Aorta (tissue), 5 donors: Measurements from ENCODE around the gene TTLL8. TPM values are rescaled to one million over a fixed set of nuclear protein-coding genes. Genes with fewer than 3 reads are reported as not detected.
"Not testable (repeated sequence)": the region's sequence is repeated elsewhere in the genome, so short reads cannot be mapped to it uniquely, and the experiment has no call there.

ENCODE experiments used
- ATAC-seq: fragments of 200-7000 bp; cut with Tn5 transposase; one replicate; pipeline ENCODE4 v1.9.1; 2022; ENCODE audit warnings: moderate library complexity; ENCODE audit not compliant: low FRiP score
- DNase-seq, 2 donors: peaks; one replicate each; pipeline ENCODE4 v3.0.0-alpha.2; 2020
- H3K27ac ChIP-seq, 2 donors: one replicate each; pipeline ENCODE4 v1.5.1; 2013; ENCODE audit warnings: low read length in 2 of 2, mild to moderate bottlenecking in 2 of 2, moderate library complexity in 2 of 2, control low read depth in 1 of 2, inconsistent platforms in 1 of 2, low read depth in 1 of 2
- H3K27me3 ChIP-seq, 2 donors: one replicate each; pipeline ENCODE4 v1.6.1; 2013; ENCODE audit warnings: control low read depth in 1 of 2, low read length in 1 of 2, mild to moderate bottlenecking in 1 of 2, moderate library complexity in 1 of 2; ENCODE audit not compliant: insufficient read depth in 2 of 2, control insufficient read depth in 1 of 2
- H3K36me3 ChIP-seq, 2 donors: one replicate each; pipeline ENCODE4 v1.6.1; 2013; ENCODE audit warnings: control low read depth in 1 of 2, low read length in 1 of 2, mild to moderate bottlenecking in 1 of 2; ENCODE audit not compliant: insufficient read depth in 2 of 2, control insufficient read depth in 1 of 2
- H3K4me1 ChIP-seq, 2 donors: one replicate each; pipeline ENCODE4 v1.6.1; 2013; ENCODE audit warnings: low read length in 2 of 2, control low read depth in 1 of 2, mild to moderate bottlenecking in 1 of 2, moderate library complexity in 1 of 2; ENCODE audit not compliant: insufficient read depth in 2 of 2, control insufficient read depth in 1 of 2
- H3K4me3 ChIP-seq, 2 donors: one replicate each; pipeline ENCODE4 v1.5.1; 2013; ENCODE audit warnings: low read length in 2 of 2, control low read depth in 1 of 2, mild to moderate bottlenecking in 1 of 2
- H3K9me3 ChIP-seq: one replicate; pipeline ENCODE4 v1.6.1; 2013; ENCODE audit warnings: mild to moderate bottlenecking, low read length; ENCODE audit not compliant: control insufficient read depth
- WGBS, 2 donors: extraction: QIAGEN DNeasy Blood & Tissue Kit; methylation state at CpG; one replicate each; pipeline ENCODE4 v1.1.7; 2013; 5-methylcytosine and 5-hydroxymethylcytosine counted together
- intact Hi-C, 2 donors: fragments of 100-400 bp; cut with DNase I; formaldehyde crosslinking; loops; one replicate each; pipeline versions ENCODE4 v1.14.2 to v1.15.0; 2022
- polyA plus RNA-seq, 2 donors: library from polyadenylated mRNA; stranded (reverse); fragments of 200-250 nt; gene quantifications; one replicate each; pipeline ENCODE4 v1.2.3, GENCODE V29; 2013
- total RNA-seq, 2 donors: library from RNA; stranded (reverse); fragmentation: NEBNext Ultra II Directional; extraction: Animal tissue kit (Norgen Biotek cat#: 25700); gene quantifications; one replicate each; pipeline ENCODE4 v1.2.1, GENCODE V29; 2021
- donor health status: healthy with polysubstance abuse.
- donor health status: Bipolar disorder and iron deficiency.
- donor health status: DM: no; HTN: no; CAD: no.
- donor health status: DM: no; HTN: no; CAD: no.
- donor health status: DM: yes; HTN: yes; CAD: no.

Gene TTLL8
- total and polyA plus RNA-seq, 4 donors: not detected

DNA sequence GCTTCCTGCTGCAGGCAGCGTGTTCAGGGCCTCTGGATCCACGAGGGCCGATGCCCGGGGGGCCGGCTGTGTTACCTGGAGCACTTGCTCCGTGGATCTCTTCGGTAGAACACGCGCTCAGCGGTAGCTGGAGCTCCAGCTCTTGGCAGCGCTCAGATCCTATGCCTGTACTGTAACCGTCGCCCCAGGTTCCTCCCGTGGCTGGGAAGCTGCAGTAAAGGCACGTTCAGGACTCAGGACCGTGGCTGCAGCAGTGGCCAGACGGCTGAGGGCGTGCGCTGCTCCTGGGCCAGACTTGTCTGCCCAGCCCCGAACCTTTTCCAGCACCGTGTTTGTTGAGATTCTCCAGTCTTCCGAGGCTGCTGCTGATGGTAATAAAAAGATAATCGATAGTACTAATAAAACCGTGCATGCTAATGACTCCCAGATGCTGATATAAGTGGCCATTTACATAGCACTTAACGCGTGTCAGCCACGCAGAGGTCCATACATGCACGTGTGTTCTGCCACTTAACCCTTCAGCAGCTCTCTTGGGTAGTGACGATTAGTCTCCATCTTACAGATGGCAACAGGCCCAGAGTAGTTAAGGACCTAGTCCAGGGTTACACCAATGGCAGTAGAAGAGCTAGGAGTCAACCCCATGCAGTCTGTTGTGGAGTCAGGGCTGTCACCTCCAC is 33.1 kb upstream of the TTLL8 start:
- Histone ChIP-seq H3K27ac (no peak overlapping the region), H3K27me3 (no peaks in the 10 kb centered on the region), H3K36me3 (no peaks in the 10 kb centered on the region), H3K4me1 (no peaks in the 10 kb centered on the region), H3K9me3 (peaks cover 2% of the 10 kb centered on the region), H3K4me3 (no peak overlapping the region)
- WGBS, 2 donors: 87 to 88% methylated on average over 29 of the region's 29 CpGs
- DNase-seq: peak in 1 of 2 donors; percentile 65
- intact Hi-C loops: no loop called here
- no peak for ATAC-seq

GRCh38 chr22:50090412-50090714 is 32.3 kb upstream of the TTLL8 start:
- DNase-seq (peak in 1 of 2 donors; percentile 74), ATAC-seq (no peak)
- no peaks in the 10 kb centered on the region for H3K36me3 ChIP-seq
- WGBS, 2 donors: 89 to 93% methylated on average over 22 of the region's 22 CpGs
- intact Hi-C loops: no loop called here
- peaks cover 2% of the 10 kb centered on the region for H3K9me3 ChIP-seq
- no peak overlapping the region for H3K4me3 ChIP-seq
- H3K27ac ChIP-seq: no peak overlapping the region
- H3K4me1 ChIP-seq: no peaks in the 10 kb centered on the region
- no peaks in the 10 kb centered on the region for H3K27me3 ChIP-seq

- Histone ChIP-seq H3K9me3 (peaks cover 2% of the 10 kb centered on the region), H3K4me3 (no peak within 1 kb of the TSS), H3K27me3 (no peaks in the 10 kb centered on the region), H3K36me3 (no peaks in the 10 kb centered on the region), H3K4me1 (no peaks in the 10 kb centered on the region), H3K27ac (no peak within 1 kb of the TSS)
- peak in 1 of 2 donors; percentile 73 for DNase-seq
- peak; percentile 55 for ATAC-seq
- intact Hi-C loops: no loop called here
- 27 to 40% methylated on average over 67 to 83 of the region's 83 CpGs for whole genome bisulfite sequencing, 2 donors
These were observed 31.7 kb upstream of the TTLL8 start, which contains the start of gene MOV10L1 for GRCh38 chr22:50089682-50090411. Gene MOV10L1 (plus strand): TSS chr22:50090006. CDS start chr22:50090089, 83 bp downstream.

GRCh38 chr22:50089231-50089630 is 31.1 kb upstream of the TTLL8 start:
- peak in 1 of 2 donors; percentile 49 for DNase-seq
- Histone ChIP-seq H3K36me3 (no peaks in the 10 kb centered on the region), H3K4me1 (no peaks in the 10 kb centered on the region), H3K4me3 (no peak overlapping the region), H3K27ac (no peak overlapping the region), H3K9me3 (peaks cover 2% of the 10 kb centered on the region), H3K27me3 (no peaks in the 10 kb centered on the region)
- WGBS, 2 donors: 77 to 84% methylated on average over 11 of the region's 11 CpGs
- intact Hi-C loops: no loop called here
- ATAC-seq: no peak

GRCh38 chr22:50088096-50088495 is 30.0 kb upstream of the TTLL8 start:
- 93 to 96% methylated on average over 12 of the region's 12 CpGs for WGBS, 2 donors
- Histone ChIP-seq H3K4me1 (no peaks in the 10 kb centered on the region), H3K9me3 (peaks cover 2% of the 10 kb centered on the region), H3K27ac (no peak overlapping the region), H3K4me3 (no peak overlapping the region), H3K27me3 (no peaks in the 10 kb centered on the region), H3K36me3 (no peaks in the 10 kb centered on the region)
- peak in 1 of 2 donors; percentile 25 for DNase-seq
- intact Hi-C loops: no loop called here
- no peak for ATAC-seq

- H3K27me3 ChIP-seq: no peaks in the 10 kb centered on the region
- 93% methylated on average over 12 of the region's 12 CpGs for WGBS, 2 donors
- intact Hi-C loops: no loop called here
- H3K9me3 ChIP-seq: peaks cover 2% of the 10 kb centered on the region
- H3K4me3 ChIP-seq: no peak overlapping the region
- no peak for ATAC-seq
- H3K36me3 ChIP-seq: no peaks in the 10 kb centered on the region
- no peak overlapping the region for H3K27ac ChIP-seq
- H3K4me1 ChIP-seq: no peaks in the 10 kb centered on the region
- peak in 1 of 2 donors; percentile 57 for DNase-seq
These were observed 29.5 kb upstream of the TTLL8 start for GRCh38 chr22:50087646-50088045.

DNA sequence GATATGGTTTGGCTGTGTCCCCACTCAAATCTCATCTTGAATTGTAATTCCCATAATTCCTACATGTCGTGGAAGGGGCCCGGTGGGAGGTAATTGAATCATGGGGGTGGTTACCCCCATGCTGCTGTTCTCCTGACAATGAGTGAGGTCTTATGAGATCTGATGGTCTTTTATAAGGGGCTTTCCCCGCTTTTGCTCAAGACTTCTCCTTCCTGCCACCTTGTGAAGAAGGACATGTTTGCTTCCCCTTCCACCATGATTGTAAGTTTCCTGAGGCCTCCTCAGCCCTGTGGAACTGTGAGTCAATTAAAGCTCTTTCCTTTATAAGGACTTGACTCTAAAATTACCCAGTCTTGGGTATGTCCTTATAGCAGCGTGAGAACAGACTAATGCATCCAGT is 28.9 kb upstream of the TTLL8 start:
- not testable (repeated sequence) for H3K4me3 ChIP-seq, H3K27me3 ChIP-seq
- WGBS, 2 donors: 79 to 82% methylated on average over 4 of the region's 4 CpGs

GRCh38 chr22:50086526-50086925 is 28.4 kb upstream of the TTLL8 start:
- 5 to 16% methylated on average over 5 of the region's 5 CpGs for WGBS, 2 donors
- Histone ChIP-seq H3K27ac (no peak overlapping the region), H3K36me3 (no peaks in the 10 kb centered on the region), H3K9me3 (peaks cover 2% of the 10 kb centered on the region), H3K27me3 (no peaks in the 10 kb centered on the region), H3K4me3 (no peak overlapping the region), H3K4me1 (no peaks in the 10 kb centered on the region)
- no peak for ATAC-seq
- intact Hi-C loops: no loop called here
- DNase-seq: no peak

More for the DNA sequence above, 28.9 kb upstream of the TTLL8 start:
- intact Hi-C loops, H3K36me3 ChIP-seq, H3K9me3 ChIP-seq, H3K27ac ChIP-seq, H3K4me1 ChIP-seq, ATAC-seq, DNase-seq: not testable (repeated sequence)
